GM12873 (cell line): Measurements from ENCODE around the gene ID2.

Source experiments
- TF ChIP-seq, protein P1 (sequence below): IDR thresholded peaks from 2 replicates; pipeline ENCODE4 v1.5.1; 2012; ENCODE audit warnings: low read depth, mild to moderate bottlenecking, moderate library complexity, low read length, control low read depth; ENCODE audit not compliant: insufficient read depth; ENCODE audit errors: missing control alignments

The ID2 gene

DNA sequence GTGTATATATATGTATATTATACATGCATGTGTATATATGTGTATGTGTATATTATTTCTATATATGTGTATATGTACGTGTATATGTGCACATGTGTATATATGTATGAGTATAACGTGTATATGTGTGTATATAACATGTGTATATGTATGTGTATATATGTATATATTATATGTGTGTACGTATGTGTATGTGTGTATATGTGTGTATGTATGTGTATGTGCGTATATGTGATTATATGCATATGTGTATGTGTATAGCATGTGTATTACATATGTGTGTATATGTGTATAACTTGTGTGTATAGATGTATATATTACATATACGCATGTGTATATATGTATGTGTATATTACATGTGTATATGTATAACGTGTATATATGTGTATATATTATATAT lies 32.1 kb upstream of the ID2 start:
- TF ChIP-seq, protein P1, sequence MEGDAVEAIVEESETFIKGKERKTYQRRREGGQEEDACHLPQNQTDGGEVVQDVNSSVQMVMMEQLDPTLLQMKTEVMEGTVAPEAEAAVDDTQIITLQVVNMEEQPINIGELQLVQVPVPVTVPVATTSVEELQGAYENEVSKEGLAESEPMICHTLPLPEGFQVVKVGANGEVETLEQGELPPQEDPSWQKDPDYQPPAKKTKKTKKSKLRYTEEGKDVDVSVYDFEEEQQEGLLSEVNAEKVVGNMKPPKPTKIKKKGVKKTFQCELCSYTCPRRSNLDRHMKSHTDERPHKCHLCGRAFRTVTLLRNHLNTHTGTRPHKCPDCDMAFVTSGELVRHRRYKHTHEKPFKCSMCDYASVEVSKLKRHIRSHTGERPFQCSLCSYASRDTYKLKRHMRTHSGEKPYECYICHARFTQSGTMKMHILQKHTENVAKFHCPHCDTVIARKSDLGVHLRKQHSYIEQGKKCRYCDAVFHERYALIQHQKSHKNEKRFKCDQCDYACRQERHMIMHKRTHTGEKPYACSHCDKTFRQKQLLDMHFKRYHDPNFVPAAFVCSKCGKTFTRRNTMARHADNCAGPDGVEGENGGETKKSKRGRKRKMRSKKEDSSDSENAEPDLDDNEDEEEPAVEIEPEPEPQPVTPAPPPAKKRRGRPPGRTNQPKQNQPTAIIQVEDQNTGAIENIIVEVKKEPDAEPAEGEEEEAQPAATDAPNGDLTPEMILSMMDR, result no peak

DNA sequence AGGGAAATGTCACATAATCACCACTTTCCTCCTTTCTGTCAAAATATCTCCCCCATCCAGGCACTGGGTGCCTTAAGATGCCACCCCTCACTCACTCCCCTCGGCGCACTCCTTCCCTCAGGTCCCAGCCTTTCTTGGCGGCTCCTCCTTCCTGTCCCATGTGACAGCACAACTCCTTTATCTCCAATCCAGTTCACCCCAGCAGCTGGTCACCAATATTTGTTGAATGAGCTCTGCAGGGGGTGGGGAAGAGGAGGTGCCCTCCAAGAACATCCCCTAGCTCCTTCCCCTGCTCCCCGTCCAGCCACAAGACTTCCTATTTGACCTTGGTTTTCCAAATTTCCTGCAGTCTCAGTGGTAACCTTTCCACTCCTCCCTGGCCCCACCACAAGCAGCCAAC lies 31.6 kb upstream of the ID2 start:
- TF ChIP-seq, protein P1, result no peak

DNA sequence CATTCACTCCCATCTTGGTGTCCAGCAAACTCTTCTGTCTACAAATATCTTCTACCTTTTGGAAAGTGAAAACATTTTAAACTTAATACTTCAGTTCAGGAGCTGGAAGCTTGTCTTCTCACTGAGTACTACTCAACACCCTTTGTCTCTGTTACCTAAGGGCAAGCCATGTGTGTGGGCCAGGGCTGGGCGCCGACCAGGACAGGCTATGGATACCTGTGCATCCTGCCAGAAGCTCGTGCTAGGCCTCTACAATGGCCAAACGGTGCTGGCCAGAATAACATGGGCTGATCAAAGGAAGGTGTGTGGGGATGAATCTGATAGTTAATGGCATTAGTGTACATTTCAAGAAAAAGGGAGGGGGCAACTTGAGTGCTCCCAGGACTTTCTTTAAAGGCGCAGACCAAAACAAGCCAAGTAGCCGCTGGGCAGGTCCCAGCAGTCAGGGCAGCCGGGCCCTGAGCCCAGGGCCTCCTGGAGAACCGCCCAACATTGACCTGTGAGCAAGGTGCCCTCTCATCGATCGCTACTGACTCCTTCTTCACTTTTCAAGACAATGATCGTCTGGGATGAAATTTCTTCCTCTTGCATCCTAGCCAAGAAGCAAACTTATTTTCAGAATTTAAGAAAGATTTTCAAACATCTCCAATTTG lies 29.0 kb upstream of the ID2 start:
- TF ChIP-seq, protein P1, result no peak

DNA sequence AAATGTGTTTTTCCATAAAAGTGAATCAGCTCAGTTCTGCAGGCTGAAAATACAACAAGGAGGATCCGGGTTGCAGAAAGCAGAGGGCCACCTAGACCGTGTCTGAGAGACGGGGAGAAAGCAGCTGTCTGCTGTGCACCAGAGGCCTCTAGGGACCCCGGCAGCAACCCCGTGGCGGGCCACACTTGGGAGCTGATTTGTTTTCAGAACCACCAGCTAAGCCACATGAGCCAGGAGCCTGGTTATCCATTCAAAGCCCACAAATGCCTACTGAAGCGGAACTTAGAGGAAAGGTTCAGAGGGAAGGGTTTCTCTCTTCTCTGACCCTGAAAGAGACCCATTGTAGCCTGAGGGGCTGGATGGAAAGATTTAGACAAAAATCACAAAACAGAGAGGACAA lies 28.4 kb upstream of the ID2 start:
- TF ChIP-seq, protein P1, result no peak

DNA sequence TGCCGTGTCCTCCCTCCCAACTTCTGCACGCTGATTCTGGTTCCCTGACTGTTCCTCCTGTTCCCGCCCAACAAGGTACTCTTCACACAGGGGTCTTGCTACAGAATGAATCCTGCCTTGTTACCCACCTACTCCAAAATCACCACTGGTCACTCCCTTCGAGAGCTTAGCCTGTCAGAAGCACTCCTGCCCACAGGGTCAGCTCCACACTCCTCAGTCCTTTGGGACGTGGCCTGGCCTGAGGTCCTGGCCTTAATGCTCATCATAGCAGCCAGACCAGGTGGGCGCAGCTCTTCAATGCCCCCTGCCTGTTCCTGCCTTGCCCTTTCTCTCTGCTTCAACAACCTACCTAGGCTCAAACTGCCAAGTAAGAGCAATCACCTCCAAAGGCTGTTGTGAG lies 27.8 kb upstream of the ID2 start:
- TF ChIP-seq, protein P1, result no peak

DNA sequence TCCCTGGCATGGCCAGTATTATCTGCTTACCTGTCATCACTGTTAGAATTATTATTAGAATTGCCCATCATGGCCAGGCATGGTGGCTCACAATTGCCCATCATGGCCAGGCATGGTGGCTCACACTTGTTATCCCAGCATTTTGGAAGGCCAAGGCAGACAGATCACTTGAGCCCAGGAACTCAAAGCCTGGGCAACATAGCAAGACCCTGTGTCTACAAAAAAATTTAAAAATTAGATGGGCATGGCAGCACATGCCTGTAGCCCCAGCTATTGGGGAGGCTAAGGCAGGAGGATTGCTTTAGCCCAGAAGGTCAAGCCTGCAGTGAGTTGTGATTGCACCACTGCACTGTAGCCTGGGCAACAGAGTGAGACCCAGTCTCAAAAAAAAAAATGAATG lies 27.4 kb upstream of the ID2 start:
- TF ChIP-seq, protein P1, result no peak

DNA sequence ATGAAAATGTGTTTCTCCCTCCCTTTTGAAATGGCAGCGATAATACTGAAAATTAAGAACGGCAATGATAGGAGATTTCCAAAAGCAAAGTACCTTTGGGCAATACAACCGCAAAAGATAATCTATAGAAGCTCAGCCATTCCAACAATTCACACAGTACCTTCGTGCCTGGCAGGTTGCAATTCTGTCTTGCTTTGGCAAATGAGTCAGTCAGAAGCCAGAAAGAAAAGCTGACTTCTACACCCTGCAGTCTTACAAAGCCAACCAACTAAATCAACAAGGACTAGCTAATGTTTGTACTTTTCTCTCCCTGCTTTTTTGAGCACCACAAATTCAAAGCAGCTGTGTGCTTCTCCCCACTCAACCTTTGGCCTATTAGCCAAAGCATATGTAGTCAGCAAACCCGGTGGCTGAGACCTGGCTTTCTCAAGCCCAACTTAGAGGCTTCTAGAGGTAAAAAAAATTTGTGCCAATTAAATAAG lies 25.7 kb upstream of the ID2 start:
- TF ChIP-seq, protein P1, result no peak
